GM19467 (cell line): ENCODE results near the gene FOXS1.
A peak's percentile ranks its signal among the peaks of the same experiment; 100 is the strongest.
"Not testable (repeated sequence)": the region's sequence is repeated elsewhere in the genome, so short reads cannot be mapped to it uniquely, and the experiment has no call there.

Experiments used
- ATAC-seq: cut with Tn5 transposase; IDR thresholded peaks from one replicate; pipeline ENCODE4 v1.9.1; 2021; ENCODE audit warnings: mild to moderate bottlenecking, moderate library complexity; ENCODE audit not compliant: unreplicated experiment

Gene FOXS1

GRCh38 chr20:31824125-31824485 is 21.3 kb downstream of the FOXS1 start:
- no peak for ATAC-seq

GRCh38 chr20:31823360-31824124 is 21.9 kb downstream of the FOXS1 start:
- no peak for ATAC-seq

- peak; percentile 63 for ATAC-seq
Observed at GRCh38 chr20:31822421-31823330, 22.7 kb downstream of the FOXS1 start.

GRCh38 chr20:31821427-31821826 is 24.0 kb downstream of the FOXS1 start:
- ATAC-seq = no peak

- no peak for ATAC-seq
Observed at GRCh38 chr20:31820228-31820627, 25.2 kb downstream of the FOXS1 start.

GRCh38 chr20:31819083-31819784 is 26.2 kb downstream of the FOXS1 start, which contains the start of gene MYLK2:
TSS of gene MYLK2 (plus strand) at chr20:31819356. CDS start at chr20:31819581, 225 bp downstream.
- ATAC-seq = no peak

GRCh38 chr20:31818376-31818908 is 27.0 kb downstream of the FOXS1 start:
- no peak for ATAC-seq

- no peak for ATAC-seq
Observed at GRCh38 chr20:31817461-31817860, 27.9 kb downstream of the FOXS1 start.

GRCh38 chr20:31816221-31816620 is 29.2 kb downstream of the FOXS1 start:
- no peak for ATAC-seq

- ATAC-seq = no peak
Observed at GRCh38 chr20:31815408-31816188, 29.8 kb downstream of the FOXS1 start.

- not testable (repeated sequence) for ATAC-seq
Observed at GRCh38 chr20:31814142-31814541, 31.3 kb downstream of the FOXS1 start.

GRCh38 chr20:31813611-31814010 is 31.8 kb downstream of the FOXS1 start:
- ATAC-seq = no peak

GRCh38 chr20:31811796-31812728 is 33.3 kb downstream of the FOXS1 start:
- no peak for ATAC-seq

GRCh38 chr20:31811198-31811597 is 34.2 kb downstream of the FOXS1 start:
- ATAC-seq = no peak

GRCh38 chr20:31809661-31810060 is 35.7 kb downstream of the FOXS1 start:
- ATAC-seq = no peak

- ATAC-seq = no peak
Observed at GRCh38 chr20:31808481-31808880, 36.9 kb downstream of the FOXS1 start.

- no peak for ATAC-seq
Observed at GRCh38 chr20:31806564-31807355, 38.6 kb downstream of the FOXS1 start.

GRCh38 chr20:31803552-31804291 is 41.7 kb downstream of the FOXS1 start:
- no peak for ATAC-seq
